ENCODE data around the gene PLEKHA7. TPM values are rescaled to one million over a fixed set of nuclear protein-coding genes. Genes with fewer than 3 reads are reported as not detected.

Gene PLEKHA7
- polyA plus RNA-seq, 1 donor (not counting 4 experiments of a cell fraction or from before 2014, with no cell fraction given), result 1.4 TPM

- H3K4me2 ChIP-seq (ENCODE audit: control insufficient read depth, extremely low read depth, insufficient read depth, low read depth, low read length), result no peak overlapping the region
- no peaks in the 10 kb centered on the region for H3K9me3 ChIP-seq (ENCODE audit: control insufficient read depth, low read depth, low read length)
- dilution Hi-C loops (cut with MboI; ENCODE audit: extremely low pct_ligation_motif_present, low sequenced_read_pairs), result no loop called here
- DNase-seq (ENCODE audit: low read depth, low spot score) (no peak), FAIRE-seq (no peak)
- H3K36me3 ChIP-seq (ENCODE audit: control insufficient read depth in 2 of 2, extremely low read depth in 1 of 2, insufficient read depth in 2 of 2, low read length in 2 of 2), result no peaks in the 10 kb centered on the region
- H3K27me3 ChIP-seq (ENCODE audit: control insufficient read depth, extremely low read depth, insufficient read depth, low read length), result peaks cover 4% of the 10 kb centered on the region
- no peak overlapping the region for H3K9ac ChIP-seq (ENCODE audit: control insufficient read depth, extremely low read depth, insufficient read depth, low read length)
- H3K79me2 ChIP-seq (ENCODE audit: control insufficient read depth, insufficient read depth, low read length), result no peaks in the 10 kb centered on the region
- no peaks in the 10 kb centered on the region for H4K20me1 ChIP-seq (ENCODE audit: control insufficient read depth, extremely low read depth, insufficient read depth, low read length)
- no peaks in the 10 kb centered on the region for H3K9me1 ChIP-seq (ENCODE audit: control insufficient read depth, extremely low read depth, insufficient read depth, low read length)
- H3K4me1 ChIP-seq (ENCODE audit: control insufficient read depth, extremely low read depth, insufficient read depth, low read length), result peaks cover 2% of the 10 kb centered on the region
- TF ChIP-seq CTCF (optimal IDR thresholded peaks at IDR 0.05 in 1 of 3, IDR thresholded peaks at IDR 0.05 in 1 of 3, conservative IDR thresholded peaks at IDR 0.05 in 1 of 3; ENCODE audit: extremely low read depth in 1 of 3, insufficient read depth in 2 of 3, low read length in 3 of 3) (no peak), EZH2 (IDR thresholded peaks at IDR 0.05; ENCODE audit: low read length) (no peak)
- no peak overlapping the region for H3K4me3 ChIP-seq (ENCODE audit: control insufficient read depth in 2 of 3, extremely low read depth in 1 of 3, insufficient read depth in 2 of 3, low read depth in 1 of 3, low read length in 3 of 3)
- no peak overlapping the region for H2AFZ ChIP-seq (ENCODE audit: control insufficient read depth, low read length)
- H3K27ac ChIP-seq (ENCODE audit: control insufficient read depth, insufficient read depth, low read length), result no peak overlapping the region
Measured at GRCh38 chr11:16962146-16962545, 52.1 kb downstream of the PLEKHA7 start.

- Histone ChIP-seq H3K9ac (ENCODE audit: control insufficient read depth, extremely low read depth, insufficient read depth, low read length) (no peak overlapping the region), H3K4me1 (ENCODE audit: control insufficient read depth, extremely low read depth, insufficient read depth, low read length) (peaks cover 12% of the 10 kb centered on the region), H4K20me1 (ENCODE audit: control insufficient read depth, extremely low read depth, insufficient read depth, low read length) (no peaks in the 10 kb centered on the region), H3K4me2 (ENCODE audit: control insufficient read depth, extremely low read depth, insufficient read depth, low read depth, low read length) (no peak overlapping the region), H3K36me3 (ENCODE audit: control insufficient read depth in 2 of 2, extremely low read depth in 1 of 2, insufficient read depth in 2 of 2, low read length in 2 of 2) (no peaks in the 10 kb centered on the region), H2AFZ (ENCODE audit: control insufficient read depth, low read length) (no peak overlapping the region), H3K4me3 (ENCODE audit: control insufficient read depth in 2 of 3, extremely low read depth in 1 of 3, insufficient read depth in 2 of 3, low read depth in 1 of 3, low read length in 3 of 3) (no peak overlapping the region), H3K27ac (ENCODE audit: control insufficient read depth, insufficient read depth, low read length) (no peak overlapping the region), H3K79me2 (ENCODE audit: control insufficient read depth, insufficient read depth, low read length) (no peaks in the 10 kb centered on the region), H3K9me1 (ENCODE audit: control insufficient read depth, extremely low read depth, insufficient read depth, low read length) (no peaks in the 10 kb centered on the region), H3K9me3 (ENCODE audit: control insufficient read depth, low read depth, low read length) (no peaks in the 10 kb centered on the region), H3K27me3 (ENCODE audit: control insufficient read depth, extremely low read depth, insufficient read depth, low read length) (peaks cover 4% of the 10 kb centered on the region)
- dilution Hi-C loops (cut with MboI; ENCODE audit: extremely low pct_ligation_motif_present, low sequenced_read_pairs), result no loop called here
- no peak for TF ChIP-seq CTCF (optimal IDR thresholded peaks at IDR 0.05 in 1 of 3, IDR thresholded peaks at IDR 0.05 in 1 of 3, conservative IDR thresholded peaks at IDR 0.05 in 1 of 3; ENCODE audit: extremely low read depth in 1 of 3, insufficient read depth in 2 of 3, low read length in 3 of 3)
- no peak for TF ChIP-seq EZH2 (IDR thresholded peaks at IDR 0.05; ENCODE audit: low read length)
- no peak for DNase-seq (ENCODE audit: low read depth, low spot score)
- no peak for FAIRE-seq
Measured at GRCh38 chr11:16960250-16960649, 54.0 kb downstream of the PLEKHA7 start.

Data from keratinocyte (primary cell).